Peyer's patch (tissue), 4 donors: ENCODE measurements around the gene FIGLA. TPM values are rescaled to one million over a fixed set of nuclear protein-coding genes. Genes with fewer than 3 reads are reported as not detected.

Experiments
- DNase-seq, 3 donors: peaks; one replicate each; pipeline ENCODE4 v3.0.0-alpha.2; 2017 to 2019
- H3K27ac ChIP-seq, 4 donors: fragments of 200-600 bp; sonication (generic); one replicate each; pipeline ENCODE4 v1.5.1; 2016 to 2019
- H3K27me3 ChIP-seq, 2 donors: fragments of 200-600 bp; sonication (generic); one replicate each; pipeline ENCODE4 v1.5.1; 2019
- H3K36me3 ChIP-seq, 3 donors: fragments of 200-600 bp; sonication (generic); one replicate each; pipeline ENCODE4 v1.5.1; 2016 to 2019
- H3K4me1 ChIP-seq, 4 donors: fragments of 200-600 bp; sonication (generic); one replicate each; pipeline ENCODE4 v1.5.1; 2016 to 2019
- H3K4me3 ChIP-seq, 4 donors: fragments of 200-600 bp; sonication (generic); 1 replicate in 3 of 4; 2 replicates in 1 of 4; pipeline ENCODE4 v1.5.1; 2016 to 2019; ENCODE audit warnings: mild to moderate bottlenecking in 1 of 4
- H3K9me3 ChIP-seq, 4 donors: fragments of 200-600 bp; sonication (generic); one replicate each; pipeline ENCODE4 v1.5.1; 2016 to 2019; ENCODE audit warnings: mild to moderate bottlenecking in 1 of 4
- POLR2A ChIP-seq, 2 donors: fragments of 450-650 bp; IDR thresholded peaks; one replicate each; pipeline ENCODE4 v1.5.1; 2017; ENCODE audit warnings: antibody characterized with exemption in 2 of 2, mild to moderate bottlenecking in 2 of 2, moderate library complexity in 2 of 2
- total RNA-seq, 4 donors: library from RNA; depleted of rRNA; stranded (reverse); fragments of >200 nt; gene quantifications; one replicate each; pipeline ENCODE4 v1.1.0, GENCODE V29; 2016
- TF ChIP-seq, protein P1 (sequence below), 6 experiments: fragments of 450-650 bp in 4 of 6; fragments of 200-600 bp in 2 of 6; sonication (generic) in 1 of 6; IDR thresholded peaks; one replicate each; pipeline ENCODE4 v1.5.1; 2017 to 2019; ENCODE audit warnings: antibody characterized with exemption in 6 of 6, mild to moderate bottlenecking in 3 of 6, moderate library complexity in 1 of 6

FIGLA gene
- total RNA-seq, 4 donors from 2014 or later = not detected

DNA sequence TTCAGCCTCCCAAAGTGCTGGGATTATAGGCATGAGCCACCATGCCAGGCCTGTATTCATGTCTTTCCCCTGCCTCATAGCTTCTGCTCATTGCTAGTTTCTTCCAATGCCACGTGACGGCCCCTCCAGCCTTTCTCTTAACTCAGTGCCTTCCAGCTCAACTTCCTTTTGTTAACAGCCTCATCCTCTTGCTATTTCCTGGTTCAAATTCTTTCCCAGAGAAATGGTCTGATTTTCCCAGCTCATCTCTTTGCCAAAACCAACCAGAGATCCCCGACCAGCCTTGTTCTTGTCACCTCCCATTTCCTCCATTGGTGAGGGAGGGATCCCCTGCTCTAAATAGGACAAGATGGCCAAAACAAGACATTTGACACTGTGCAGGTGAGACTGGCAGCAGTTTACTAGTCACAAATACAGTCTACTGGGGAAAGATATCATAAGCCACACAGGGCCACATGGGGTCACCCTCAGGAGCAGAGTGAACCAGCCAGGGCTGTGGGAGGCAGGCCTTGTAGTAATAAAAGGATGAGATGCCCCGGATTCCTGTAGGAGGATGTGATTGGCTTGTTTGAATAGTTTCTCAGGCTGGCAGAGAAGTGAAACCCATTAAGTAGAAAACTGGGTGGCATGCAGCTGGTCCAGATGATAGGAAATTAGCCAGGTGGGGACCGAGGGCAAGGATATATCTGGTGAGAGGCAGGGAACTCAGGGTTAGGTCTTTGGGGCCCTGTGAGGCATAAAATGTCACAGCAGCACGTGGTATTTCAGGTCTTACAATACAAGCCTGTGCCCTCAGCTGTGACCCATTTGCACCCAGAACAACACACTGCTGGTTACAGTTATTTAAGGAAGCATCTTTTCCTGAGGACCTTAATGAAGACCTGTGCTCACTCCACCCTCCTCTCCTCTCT lies 38.7 kb upstream of the FIGLA start:
- TF ChIP-seq, protein P1, sequence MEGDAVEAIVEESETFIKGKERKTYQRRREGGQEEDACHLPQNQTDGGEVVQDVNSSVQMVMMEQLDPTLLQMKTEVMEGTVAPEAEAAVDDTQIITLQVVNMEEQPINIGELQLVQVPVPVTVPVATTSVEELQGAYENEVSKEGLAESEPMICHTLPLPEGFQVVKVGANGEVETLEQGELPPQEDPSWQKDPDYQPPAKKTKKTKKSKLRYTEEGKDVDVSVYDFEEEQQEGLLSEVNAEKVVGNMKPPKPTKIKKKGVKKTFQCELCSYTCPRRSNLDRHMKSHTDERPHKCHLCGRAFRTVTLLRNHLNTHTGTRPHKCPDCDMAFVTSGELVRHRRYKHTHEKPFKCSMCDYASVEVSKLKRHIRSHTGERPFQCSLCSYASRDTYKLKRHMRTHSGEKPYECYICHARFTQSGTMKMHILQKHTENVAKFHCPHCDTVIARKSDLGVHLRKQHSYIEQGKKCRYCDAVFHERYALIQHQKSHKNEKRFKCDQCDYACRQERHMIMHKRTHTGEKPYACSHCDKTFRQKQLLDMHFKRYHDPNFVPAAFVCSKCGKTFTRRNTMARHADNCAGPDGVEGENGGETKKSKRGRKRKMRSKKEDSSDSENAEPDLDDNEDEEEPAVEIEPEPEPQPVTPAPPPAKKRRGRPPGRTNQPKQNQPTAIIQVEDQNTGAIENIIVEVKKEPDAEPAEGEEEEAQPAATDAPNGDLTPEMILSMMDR (IDR thresholded peaks at IDR 0.05) = no peak
- TF ChIP-seq POLR2A (IDR thresholded peaks at IDR 0.05) = no peak
- Histone ChIP-seq H3K4me3 (no peak overlapping the region), H3K9me3 (no peaks in the 10 kb centered on the region), H3K36me3 (no peaks in the 10 kb centered on the region), H3K27ac (no peak overlapping the region), H3K4me1 (no peaks in the 10 kb centered on the region), H3K27me3 (no peaks in the 10 kb centered on the region)
- DNase-seq = no peak

DNA sequence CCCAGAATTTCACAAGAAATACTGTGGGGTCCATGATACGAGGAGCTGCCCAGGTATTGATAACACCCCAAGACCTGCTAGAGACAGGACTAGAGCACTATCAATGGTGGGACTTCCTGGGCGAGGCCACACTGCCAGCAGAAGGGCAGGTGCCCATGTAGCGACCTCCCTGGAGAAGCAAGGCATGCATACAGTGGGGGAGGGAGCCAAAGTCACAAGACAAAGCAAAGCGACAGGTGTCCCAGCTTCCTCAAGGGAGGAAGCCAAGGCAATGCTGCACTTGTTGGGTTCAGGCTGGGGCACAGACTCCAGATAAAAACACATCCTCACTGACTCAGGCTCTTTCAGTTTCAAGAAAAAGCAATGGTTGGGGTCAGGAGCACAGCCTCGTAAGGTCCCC lies 37.7 kb upstream of the FIGLA start:
- no peak for DNase-seq
- H3K27ac ChIP-seq = no peak overlapping the region
- no peak overlapping the region for H3K4me3 ChIP-seq
- TF ChIP-seq POLR2A (IDR thresholded peaks at IDR 0.05) = no peak
- TF ChIP-seq, protein P1 (IDR thresholded peaks at IDR 0.05) = no peak
- H3K27me3 ChIP-seq = no peaks in the 10 kb centered on the region
- H3K9me3 ChIP-seq = no peaks in the 10 kb centered on the region
- no peaks in the 10 kb centered on the region for H3K4me1 ChIP-seq
- no peaks in the 10 kb centered on the region for H3K36me3 ChIP-seq

DNA sequence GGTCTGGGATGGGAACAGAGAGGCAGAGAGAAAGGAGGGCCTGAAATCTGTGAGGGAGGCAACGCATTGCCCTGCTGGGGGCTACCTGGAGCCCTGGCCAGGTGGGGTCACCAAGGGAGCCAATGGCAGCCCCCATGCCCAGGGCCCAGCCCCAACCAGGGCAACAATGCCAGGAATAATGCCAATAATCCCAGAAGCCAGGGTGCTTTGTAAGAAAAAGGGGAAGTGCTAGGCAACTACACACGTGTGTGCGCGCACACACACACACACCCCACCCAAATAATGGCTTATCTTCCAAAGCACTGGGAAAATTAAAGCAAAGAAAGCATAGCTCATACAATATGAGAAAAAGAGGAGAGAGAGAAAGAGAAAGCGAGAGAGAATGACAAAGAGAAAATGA lies 36.9 kb upstream of the FIGLA start:
- Histone ChIP-seq H3K27me3 (no peaks in the 10 kb centered on the region), H3K27ac (no peak overlapping the region), H3K4me3 (no peak overlapping the region), H3K4me1 (no peaks in the 10 kb centered on the region), H3K9me3 (no peaks in the 10 kb centered on the region), H3K36me3 (no peaks in the 10 kb centered on the region)
- DNase-seq = no peak
- TF ChIP-seq, protein P1 (IDR thresholded peaks at IDR 0.05) = no peak
- no peak for TF ChIP-seq POLR2A (IDR thresholded peaks at IDR 0.05)

DNA sequence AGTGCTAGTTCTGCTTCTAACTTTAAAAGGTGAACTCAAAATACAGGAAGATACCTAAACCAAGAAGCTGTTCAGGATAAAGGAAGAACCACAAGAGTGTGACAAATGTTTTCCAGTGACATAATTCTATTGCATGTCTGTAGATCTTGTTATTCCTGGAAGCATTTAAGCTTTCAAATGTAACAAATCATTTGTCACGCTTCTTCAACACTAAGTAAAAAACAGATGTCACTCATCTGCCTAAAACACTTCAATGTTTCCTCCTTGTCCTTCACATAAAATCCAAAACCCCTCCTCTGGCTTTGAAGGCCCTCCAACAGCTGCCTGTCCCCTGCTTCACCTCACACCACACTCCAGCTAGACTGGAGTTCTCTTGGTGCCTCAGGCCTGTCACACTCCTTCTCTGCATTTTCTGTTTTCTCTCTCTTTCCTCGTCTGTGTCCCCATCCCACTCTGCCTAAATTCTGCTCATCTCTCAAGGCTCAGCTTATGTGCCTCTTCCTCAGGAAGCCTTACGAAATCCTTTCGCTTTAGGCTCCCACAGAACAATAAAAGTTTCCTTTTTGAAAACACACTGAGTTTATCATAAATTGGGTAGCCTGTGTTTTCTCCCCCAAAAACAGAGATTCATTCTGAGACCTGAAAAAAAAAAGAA lies 36.4 kb upstream of the FIGLA start:
- Histone ChIP-seq H3K4me1 (no peaks in the 10 kb centered on the region), H3K27ac (no peak overlapping the region), H3K4me3 (no peak overlapping the region), H3K27me3 (no peaks in the 10 kb centered on the region), H3K9me3 (no peaks in the 10 kb centered on the region), H3K36me3 (no peaks in the 10 kb centered on the region)
- no peak for DNase-seq
- TF ChIP-seq POLR2A (IDR thresholded peaks at IDR 0.05) = no peak
- TF ChIP-seq, protein P1 (IDR thresholded peaks at IDR 0.05) = no peak

DNA sequence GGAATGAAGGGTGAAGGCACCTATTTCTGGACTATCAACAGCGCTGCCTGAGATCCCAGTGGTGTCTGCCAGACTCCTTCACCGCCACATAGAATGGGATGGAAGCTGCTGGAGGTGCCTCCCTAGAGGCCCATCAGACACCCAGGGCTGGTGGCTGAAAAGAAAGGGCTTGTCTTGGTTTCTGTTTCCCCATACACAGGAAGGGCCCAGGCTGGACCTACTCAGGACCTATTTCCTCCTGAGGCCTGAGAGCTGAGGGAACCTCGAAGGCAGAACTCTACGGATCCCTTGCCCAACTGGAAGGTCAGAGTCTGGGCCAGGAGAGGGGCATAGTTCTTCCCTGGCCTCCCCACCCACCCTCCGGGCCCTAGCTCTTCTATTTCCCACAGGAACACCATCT lies 32.8 kb upstream of the FIGLA start:
- Histone ChIP-seq H3K36me3 (no peaks in the 10 kb centered on the region), H3K9me3 (no peaks in the 10 kb centered on the region), H3K27me3 (no peaks in the 10 kb centered on the region), H3K4me3 (no peak overlapping the region), H3K27ac (no peak overlapping the region), H3K4me1 (no peaks in the 10 kb centered on the region)
- no peak for DNase-seq
- TF ChIP-seq POLR2A (IDR thresholded peaks at IDR 0.05) = no peak
- TF ChIP-seq, protein P1 (IDR thresholded peaks at IDR 0.05) = no peak
